SK-N-SH (cell line): ENCODE measurements around the gene UTP14C. TPM values are rescaled to one million over a fixed set of nuclear protein-coding genes. Genes with fewer than 3 reads are reported as not detected.

ENCODE experiments used
- CTCF ChIA-PET: fragments of 300-600, 350-600 bp; formaldehyde crosslinking; extraction: SDS; loops from one replicate; lab custom pipeline; 2021; lab: Yijun Ruan, JAX
- POLR2A ChIA-PET: fragments of 350-600 bp; sonication (Branson Sonifier 250); formaldehyde crosslinking; extraction: SDS; loops from one replicate; lab custom pipeline; 2020; ENCODE audit warnings: antibody characterized with exemption, inconsistent platforms; lab: Yijun Ruan, JAX
- DNase-seq: peaks from one replicate; pipeline ENCODE4 v3.0.0; 2012
- H2AFZ ChIP-seq: fragments of 200-600 bp; sonication (generic); 2 replicates; pipeline ENCODE4 v1.8.1; 2016; ENCODE audit warnings: antibody characterized with exemption, mild to moderate bottlenecking, low read depth
- H3F3A ChIP-seq: fragments of 200-600 bp; sonication (generic); replicated peaks from 2 replicates; pipeline ENCODE3; 2016; ENCODE audit warnings: antibody characterized with exemption, mild to moderate bottlenecking; ENCODE audit not compliant: insufficient read depth
- H3K27ac ChIP-seq, 2 experiments: fragments of 200-500 bp in 1 of 2; fragments of 200-600 bp in 1 of 2; sonication (Bioruptor generic) in 1 of 2; sonication (generic), shearing (Covaris generic) in 1 of 2; 2 replicates each; pipeline versions ENCODE4 v1.5.1 to v1.6.1; 2014 to 2016; ENCODE audit warnings: low read depth in 2 of 2, inconsistent platforms in 1 of 2, low read length in 1 of 2, mild to moderate bottlenecking in 1 of 2, mixed read lengths in 1 of 2
- H3K27me3 ChIP-seq: fragments of 200-600 bp; sonication (generic), shearing (Covaris generic); 2 replicates; pipeline ENCODE4 v1.6.1; 2016; ENCODE audit warnings: mixed run types; ENCODE audit not compliant: insufficient read depth
- H3K36me3 ChIP-seq, 2 experiments: fragments of 200-500 bp in 1 of 2; fragments of 200-600 bp in 1 of 2; sonication (Bioruptor generic) in 1 of 2; sonication (generic) in 1 of 2; replicated peaks in 1 of 2; 2 replicates each; pipeline versions ENCODE3 to v1.5.1; 2014 to 2016; ENCODE audit warnings: low read length in 1 of 2, mild to moderate bottlenecking in 1 of 2; ENCODE audit not compliant: insufficient read depth in 2 of 2, control insufficient read depth in 1 of 2
- H3K4me1 ChIP-seq, 2 experiments: fragments of 200-500 bp in 1 of 2; fragments of 200-600 bp in 1 of 2; sonication (Bioruptor generic) in 1 of 2; sonication (generic), shearing (Covaris generic) in 1 of 2; 2 replicates each; pipeline versions ENCODE4 v1.5.1 to v1.6.1; 2014 to 2016; ENCODE audit warnings: low read depth in 1 of 2, low read length in 1 of 2, mixed run types in 1 of 2; ENCODE audit not compliant: insufficient read depth in 2 of 2, control insufficient read depth in 1 of 2
- H3K4me2 ChIP-seq: fragments of 200-600 bp; sonication (generic), shearing (Covaris generic); 2 replicates; pipeline ENCODE4 v1.6.1; 2017; ENCODE audit warnings: mixed run types
- H3K4me3 ChIP-seq, 2 experiments: fragments of 200-500 bp in 1 of 2; fragments of 200-600 bp in 1 of 2; sonication (Bioruptor generic) in 1 of 2; sonication (generic), shearing (Covaris generic) in 1 of 2; 2 replicates each; pipeline versions ENCODE4 v1.5.1 to v1.8.1; 2014 to 2016; ENCODE audit warnings: low read depth in 2 of 2, inconsistent platforms in 1 of 2, low read length in 1 of 2, mild to moderate bottlenecking in 1 of 2, mixed read lengths in 1 of 2, moderate library complexity in 1 of 2
- H3K79me2 ChIP-seq: fragments of 200-600 bp; sonication (generic); 2 replicates; pipeline ENCODE4 v1.8.1; 2017; ENCODE audit warnings: mild to moderate bottlenecking; ENCODE audit not compliant: insufficient read depth
- H3K9ac ChIP-seq: fragments of 200-600 bp; sonication (generic); 2 replicates; pipeline ENCODE4 v1.6.1; 2017; ENCODE audit warnings: mixed run types
- H3K9me2 ChIP-seq: fragments of 200-600 bp; sonication (generic); 2 replicates; pipeline ENCODE4 v1.6.1; 2017; ENCODE audit warnings: mixed run types
- H3K9me3 ChIP-seq: fragments of 200-600 bp; sonication (generic); 2 replicates; pipeline ENCODE4 v1.6.1; 2017; ENCODE audit warnings: mixed run types, mild to moderate bottlenecking, moderate library complexity
- H4K20me1 ChIP-seq: fragments of 200-600 bp; sonication (generic); 2 replicates; pipeline ENCODE4 v1.6.1; 2017; ENCODE audit warnings: mild to moderate bottlenecking, mixed run types; ENCODE audit not compliant: insufficient read depth
- CHD2 ChIP-seq: fragments of 150-350 bp; IDR thresholded peaks from 2 replicates; pipeline ENCODE4 v1.6.1; 2018; ENCODE audit warnings: low read length; ENCODE audit not compliant: partially characterized antibody
- EZH2phosphoT487 ChIP-seq: fragments of 200-600 bp; sonication (generic); IDR thresholded peaks from 2 replicates; pipeline ENCODE4 v1.6.1; 2017; ENCODE audit warnings: low read depth, mixed run types, mild to moderate bottlenecking, antibody characterized with exemption, moderate library complexity, borderline replicate concordance
- FOXM1 ChIP-seq: IDR thresholded peaks from 2 replicates; pipeline ENCODE4 v1.4.0; 2012; ENCODE audit warnings: low read depth, mild to moderate bottlenecking
- GABPA ChIP-seq: IDR thresholded peaks from 2 replicates; pipeline ENCODE4 v1.4.0; 2012; ENCODE audit warnings: low read depth, mild to moderate bottlenecking
- GATA2 ChIP-seq: sonication (generic); formaldehyde crosslinking; IDR thresholded peaks from 2 replicates; pipeline ENCODE4 v1.5.0; 2020; ENCODE audit warnings: mild to moderate bottlenecking, missing genetic modification reagents
- MXI1 ChIP-seq: IDR thresholded peaks from 2 replicates; pipeline ENCODE4 v1.6.1; 2012; ENCODE audit warnings: mild to moderate bottlenecking, low read depth, low read length, improper control_type of control experiment
- NRF1 ChIP-seq: IDR thresholded peaks from 2 replicates; pipeline ENCODE4 v1.6.1; 2012; ENCODE audit warnings: low read depth, mild to moderate bottlenecking, low read length
- POLR2AphosphoS5 ChIP-seq: IDR thresholded peaks from 2 replicates; pipeline ENCODE4 v1.6.1; 2012; ENCODE audit warnings: low read depth, low read length
- RCOR1 ChIP-seq: fragments of 150-350 bp; IDR thresholded peaks from 2 replicates; pipeline ENCODE4 v1.6.1; 2017; ENCODE audit warnings: antibody characterized with exemption, low read length
- RFX5 ChIP-seq: IDR thresholded peaks from 2 replicates; pipeline ENCODE4 v1.6.1; 2012; ENCODE audit warnings: mild to moderate bottlenecking, improper control_type of control experiment, low read length
- RXRA ChIP-seq: IDR thresholded peaks from 2 replicates; pipeline ENCODE4 v1.4.0; 2012; ENCODE audit warnings: low read depth, mild to moderate bottlenecking, borderline replicate concordance
- SIN3A ChIP-seq: IDR thresholded peaks from 2 replicates; pipeline ENCODE4 v1.6.1; 2012; ENCODE audit warnings: low read depth, mild to moderate bottlenecking, low read length, moderate library complexity, borderline replicate concordance
- TAF1 ChIP-seq: IDR thresholded peaks from 2 replicates; pipeline ENCODE4 v1.6.1; 2012; ENCODE audit warnings: low read depth, mild to moderate bottlenecking, low read length, moderate library complexity, borderline replicate concordance
- WGBS: methylation state at CpG from one replicate; pipeline ENCODE4 v1.1.6; 2017; ENCODE audit warnings: low lambda C conversion rate; 5-methylcytosine and 5-hydroxymethylcytosine counted together
- polyA plus RNA-seq, 3 experiments: library from polyadenylated mRNA; depleted of rRNA; stranded (reverse); fragments of >200 nt; gene quantifications; 2 replicates each; pipeline ENCODE4 v1.2.3, GENCODE V29; 2012
- TF ChIP-seq, protein P1 (sequence below): fragments of 200-600 bp; sonication (generic); IDR thresholded peaks from 2 replicates; pipeline ENCODE4 v1.6.1; 2017; ENCODE audit warnings: antibody characterized with exemption, mild to moderate bottlenecking, moderate library complexity
- TF ChIP-seq, protein P2 (sequence below): IDR thresholded peaks from 2 replicates; pipeline ENCODE4 v1.4.0; 2012; ENCODE audit warnings: low read depth, borderline replicate concordance
- TF ChIP-seq, protein P3 (sequence below): IDR thresholded peaks from 2 replicates; pipeline ENCODE4 v1.6.1; 2012; ENCODE audit warnings: mild to moderate bottlenecking, low read depth, low read length, moderate library complexity
- TF ChIP-seq, protein P4 (sequence below): fragments of 150-350 bp; IDR thresholded peaks from 2 replicates; pipeline ENCODE4 v1.6.1; 2017; ENCODE audit warnings: antibody characterized with exemption, low read length, low read depth, borderline replicate concordance

UTP14C gene
- polyA plus RNA-seq, 1 of the 3 experiments (the other 2 are of a cell fraction) = 5.1 TPM

DNA sequence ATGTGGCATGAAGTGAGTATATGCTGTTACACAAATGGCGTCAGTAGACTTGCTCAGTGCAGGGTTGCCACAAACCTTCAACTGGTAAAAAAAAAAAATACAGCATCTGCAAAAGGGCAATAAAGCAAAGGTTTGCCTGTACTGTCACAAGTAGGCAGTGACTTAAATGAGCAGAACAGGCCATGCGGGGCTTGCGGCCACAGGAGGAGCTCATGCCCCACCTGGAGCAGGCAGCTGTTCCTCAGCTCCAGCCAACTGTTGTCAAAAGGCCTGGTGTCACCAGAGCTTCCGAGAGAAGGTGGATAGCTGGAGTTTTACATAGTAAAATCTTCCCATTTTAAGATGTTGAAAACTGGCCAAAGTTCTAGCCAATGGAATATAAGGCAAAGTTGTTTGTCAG lies 20.9 kb upstream of the UTP14C start:
- no peaks in the 10 kb centered on the region for H3K79me2 ChIP-seq
- H3F3A ChIP-seq = no peaks in the 10 kb centered on the region
- no peaks in the 10 kb centered on the region for H3K36me3 ChIP-seq
- no peaks in the 10 kb centered on the region for H3K9me3 ChIP-seq
- 84% methylated on average over 4 of the region's 4 CpGs for WGBS
- H3K27ac ChIP-seq = no peak overlapping the region
- ChIA-PET CTCF (interaction anchor here (1.1 to 1.4 kb wide), 3 partner anchors 8 to 125 kb away, joined by 3 to 4 read pairs (median 3); partner anchors contain the start of genes ALG11 and ATP7B), POLR2A (interaction anchor here (0.6 kb wide), 1 partner anchor 201 kb away, joined by 6 read pairs; no protein-coding TSS in a partner anchor)
- H3K4me2 ChIP-seq = no peak overlapping the region
- H3K9ac ChIP-seq = no peak overlapping the region
- no peak for DNase-seq
- H2AFZ ChIP-seq = no peak overlapping the region
- H3K27me3 ChIP-seq = no peaks in the 10 kb centered on the region
- H3K4me1 ChIP-seq = no peaks in the 10 kb centered on the region; a peak in 1 of 4 replicates
- TF ChIP-seq RXRA = no peak
- no peak for TF ChIP-seq CHD2
- no peak for TF ChIP-seq EZH2phosphoT487
- TF ChIP-seq, protein P1, sequence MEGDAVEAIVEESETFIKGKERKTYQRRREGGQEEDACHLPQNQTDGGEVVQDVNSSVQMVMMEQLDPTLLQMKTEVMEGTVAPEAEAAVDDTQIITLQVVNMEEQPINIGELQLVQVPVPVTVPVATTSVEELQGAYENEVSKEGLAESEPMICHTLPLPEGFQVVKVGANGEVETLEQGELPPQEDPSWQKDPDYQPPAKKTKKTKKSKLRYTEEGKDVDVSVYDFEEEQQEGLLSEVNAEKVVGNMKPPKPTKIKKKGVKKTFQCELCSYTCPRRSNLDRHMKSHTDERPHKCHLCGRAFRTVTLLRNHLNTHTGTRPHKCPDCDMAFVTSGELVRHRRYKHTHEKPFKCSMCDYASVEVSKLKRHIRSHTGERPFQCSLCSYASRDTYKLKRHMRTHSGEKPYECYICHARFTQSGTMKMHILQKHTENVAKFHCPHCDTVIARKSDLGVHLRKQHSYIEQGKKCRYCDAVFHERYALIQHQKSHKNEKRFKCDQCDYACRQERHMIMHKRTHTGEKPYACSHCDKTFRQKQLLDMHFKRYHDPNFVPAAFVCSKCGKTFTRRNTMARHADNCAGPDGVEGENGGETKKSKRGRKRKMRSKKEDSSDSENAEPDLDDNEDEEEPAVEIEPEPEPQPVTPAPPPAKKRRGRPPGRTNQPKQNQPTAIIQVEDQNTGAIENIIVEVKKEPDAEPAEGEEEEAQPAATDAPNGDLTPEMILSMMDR = no peak
- no peaks in the 10 kb centered on the region for H3K9me2 ChIP-seq
- no peaks in the 10 kb centered on the region for H4K20me1 ChIP-seq
- H3K4me3 ChIP-seq = no peak overlapping the region

DNA sequence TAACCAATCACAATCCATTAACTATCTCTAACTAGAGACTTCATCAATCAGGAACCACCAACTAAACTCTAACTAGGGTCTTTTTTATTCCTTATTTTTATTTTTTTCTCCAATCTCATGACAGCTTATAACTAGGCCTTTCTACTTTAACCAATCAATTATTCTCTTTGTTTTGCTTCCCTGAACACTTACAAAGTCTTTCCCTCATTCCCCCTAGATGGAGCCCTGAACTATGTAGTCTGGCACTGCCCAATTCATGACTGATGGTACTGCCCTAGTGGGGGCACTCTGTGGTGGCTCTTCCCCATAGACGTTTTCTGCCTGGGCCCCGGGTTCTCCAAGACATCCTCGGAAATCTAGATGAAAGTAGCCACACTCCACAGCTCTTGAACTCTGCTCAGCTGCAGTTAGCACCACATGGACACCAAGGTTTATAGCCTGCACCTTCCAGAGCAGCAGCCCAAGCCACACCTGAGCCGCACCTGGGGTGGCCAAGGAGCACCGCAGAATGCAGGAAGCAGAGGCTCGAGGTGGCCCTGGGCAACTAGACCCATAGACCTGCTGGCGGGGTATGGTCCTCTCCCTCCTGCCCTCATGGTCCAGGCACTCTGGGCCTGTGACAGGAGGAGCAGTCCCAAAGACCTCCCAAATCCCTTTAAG lies 19.9 kb upstream of the UTP14C start:
- Histone ChIP-seq H4K20me1 (no peaks in the 10 kb centered on the region), H3K79me2 (no peaks in the 10 kb centered on the region), H3K9ac (no peak overlapping the region), H3K27ac (no peak overlapping the region), H3K4me3 (no peak overlapping the region), H3K4me1 (no peaks in the 10 kb centered on the region), H2AFZ (no peak overlapping the region), H3K36me3 (no peaks in the 10 kb centered on the region), H3K4me2 (no peak overlapping the region), H3F3A (no peaks in the 10 kb centered on the region), H3K27me3 (no peaks in the 10 kb centered on the region), H3K9me2 (no peaks in the 10 kb centered on the region), H3K9me3 (no peaks in the 10 kb centered on the region)
- POLR2A ChIA-PET = interaction anchor here (0.6 kb wide), 1 partner anchor 23 kb away, joined by 3 read pairs; no protein-coding TSS in a partner anchor
- WGBS = 78% methylated on average over 4 of the region's 7 CpGs
- CTCF ChIA-PET = interaction anchor here (1.2 to 1.4 kb wide), 2 partner anchors 9 to 123 kb away, joined by 3 read pairs; no protein-coding TSS in a partner anchor
- no peak for DNase-seq
- TF ChIP-seq, protein P2, sequence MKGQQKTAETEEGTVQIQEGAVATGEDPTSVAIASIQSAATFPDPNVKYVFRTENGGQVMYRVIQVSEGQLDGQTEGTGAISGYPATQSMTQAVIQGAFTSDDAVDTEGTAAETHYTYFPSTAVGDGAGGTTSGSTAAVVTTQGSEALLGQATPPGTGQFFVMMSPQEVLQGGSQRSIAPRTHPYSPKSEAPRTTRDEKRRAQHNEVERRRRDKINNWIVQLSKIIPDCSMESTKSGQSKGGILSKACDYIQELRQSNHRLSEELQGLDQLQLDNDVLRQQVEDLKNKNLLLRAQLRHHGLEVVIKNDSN = no peak
- TF ChIP-seq POLR2AphosphoS5 (no peak), GABPA (no peak), RCOR1 (no peak), RFX5 (no peak), CHD2 (no peak), EZH2phosphoT487 (no peak), MXI1 (no peak), TAF1 (no peak), GATA2 (CRISPR knock-in tag) (no peak), NRF1 (no peak), FOXM1 (no peak), SIN3A (no peak)
- TF ChIP-seq, protein P3, sequence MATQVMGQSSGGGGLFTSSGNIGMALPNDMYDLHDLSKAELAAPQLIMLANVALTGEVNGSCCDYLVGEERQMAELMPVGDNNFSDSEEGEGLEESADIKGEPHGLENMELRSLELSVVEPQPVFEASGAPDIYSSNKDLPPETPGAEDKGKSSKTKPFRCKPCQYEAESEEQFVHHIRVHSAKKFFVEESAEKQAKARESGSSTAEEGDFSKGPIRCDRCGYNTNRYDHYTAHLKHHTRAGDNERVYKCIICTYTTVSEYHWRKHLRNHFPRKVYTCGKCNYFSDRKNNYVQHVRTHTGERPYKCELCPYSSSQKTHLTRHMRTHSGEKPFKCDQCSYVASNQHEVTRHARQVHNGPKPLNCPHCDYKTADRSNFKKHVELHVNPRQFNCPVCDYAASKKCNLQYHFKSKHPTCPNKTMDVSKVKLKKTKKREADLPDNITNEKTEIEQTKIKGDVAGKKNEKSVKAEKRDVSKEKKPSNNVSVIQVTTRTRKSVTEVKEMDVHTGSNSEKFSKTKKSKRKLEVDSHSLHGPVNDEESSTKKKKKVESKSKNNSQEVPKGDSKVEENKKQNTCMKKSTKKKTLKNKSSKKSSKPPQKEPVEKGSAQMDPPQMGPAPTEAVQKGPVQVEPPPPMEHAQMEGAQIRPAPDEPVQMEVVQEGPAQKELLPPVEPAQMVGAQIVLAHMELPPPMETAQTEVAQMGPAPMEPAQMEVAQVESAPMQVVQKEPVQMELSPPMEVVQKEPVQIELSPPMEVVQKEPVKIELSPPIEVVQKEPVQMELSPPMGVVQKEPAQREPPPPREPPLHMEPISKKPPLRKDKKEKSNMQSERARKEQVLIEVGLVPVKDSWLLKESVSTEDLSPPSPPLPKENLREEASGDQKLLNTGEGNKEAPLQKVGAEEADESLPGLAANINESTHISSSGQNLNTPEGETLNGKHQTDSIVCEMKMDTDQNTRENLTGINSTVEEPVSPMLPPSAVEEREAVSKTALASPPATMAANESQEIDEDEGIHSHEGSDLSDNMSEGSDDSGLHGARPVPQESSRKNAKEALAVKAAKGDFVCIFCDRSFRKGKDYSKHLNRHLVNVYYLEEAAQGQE = no peak
- TF ChIP-seq, protein P4, sequence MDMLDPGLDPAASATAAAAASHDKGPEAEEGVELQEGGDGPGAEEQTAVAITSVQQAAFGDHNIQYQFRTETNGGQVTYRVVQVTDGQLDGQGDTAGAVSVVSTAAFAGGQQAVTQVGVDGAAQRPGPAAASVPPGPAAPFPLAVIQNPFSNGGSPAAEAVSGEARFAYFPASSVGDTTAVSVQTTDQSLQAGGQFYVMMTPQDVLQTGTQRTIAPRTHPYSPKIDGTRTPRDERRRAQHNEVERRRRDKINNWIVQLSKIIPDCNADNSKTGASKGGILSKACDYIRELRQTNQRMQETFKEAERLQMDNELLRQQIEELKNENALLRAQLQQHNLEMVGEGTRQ = no peak
